ENCODE results near the gene DSCAM.

Gene DSCAM

GRCh38 chr21:40512590-40512989, 334.4 kb downstream of the DSCAM start:
- Histone ChIP-seq H3K36me3 (no peaks in the 10 kb centered on the region), H3K9me3 (no peaks in the 10 kb centered on the region), H3K4me2 (no peak overlapping the region), H3K27me3 (no peaks in the 10 kb centered on the region), H3K9ac (no peak overlapping the region), H3K4me1 (peaks cover 8% of the 10 kb centered on the region), H4K20me1 (no peaks in the 10 kb centered on the region), H3K4me3 (no peak overlapping the region), H3K27ac (no peak overlapping the region)
- no peak for TF ChIP-seq Cebpa-rat (IDR thresholded peaks at IDR 0.05)

GRCh38 chr21:40507978-40508377, 339.0 kb downstream of the DSCAM start:
- no peaks in the 10 kb centered on the region for H3K9me3 ChIP-seq
- H3K9ac ChIP-seq: no peak overlapping the region
- no peak overlapping the region for H3K27ac ChIP-seq
- H4K20me1 ChIP-seq: no peaks in the 10 kb centered on the region
- no peaks in the 10 kb centered on the region for H3K36me3 ChIP-seq
- no peak overlapping the region for H3K4me3 ChIP-seq
- no peaks in the 10 kb centered on the region for H3K4me1 ChIP-seq
- no peak for TF ChIP-seq Cebpa-rat (IDR thresholded peaks at IDR 0.05)
- no peaks in the 10 kb centered on the region for H3K27me3 ChIP-seq
- H3K4me2 ChIP-seq: no peak overlapping the region

- H3K4me1 ChIP-seq: no peaks in the 10 kb centered on the region
- H3K9me3 ChIP-seq: no peaks in the 10 kb centered on the region
- H3K27me3 ChIP-seq: no peaks in the 10 kb centered on the region
- no peak overlapping the region for H3K4me3 ChIP-seq
- H3K27ac ChIP-seq: no peak overlapping the region
- no peak overlapping the region for H3K4me2 ChIP-seq
- H4K20me1 ChIP-seq: no peaks in the 10 kb centered on the region
- H3K36me3 ChIP-seq: no peaks in the 10 kb centered on the region
- H3K9ac ChIP-seq: no peak overlapping the region
- no peak for TF ChIP-seq Cebpa-rat (IDR thresholded peaks at IDR 0.05)
Measured at GRCh38 chr21:40505681-40506080, 341.3 kb downstream of the DSCAM start.

GRCh38 chr21:40505244-40505643, 341.7 kb downstream of the DSCAM start:
- no peak overlapping the region for H3K4me2 ChIP-seq
- H3K4me1 ChIP-seq: no peaks in the 10 kb centered on the region
- no peaks in the 10 kb centered on the region for H3K36me3 ChIP-seq
- no peaks in the 10 kb centered on the region for H4K20me1 ChIP-seq
- H3K9ac ChIP-seq: no peak overlapping the region
- H3K27ac ChIP-seq: no peak overlapping the region
- H3K27me3 ChIP-seq: no peaks in the 10 kb centered on the region
- no peak overlapping the region for H3K4me3 ChIP-seq
- no peaks in the 10 kb centered on the region for H3K9me3 ChIP-seq
- TF ChIP-seq Cebpa-rat (IDR thresholded peaks at IDR 0.05): no peak

GRCh38 chr21:40504825-40505224, 342.1 kb downstream of the DSCAM start:
- Histone ChIP-seq H3K4me2 (no peak overlapping the region), H3K36me3 (no peaks in the 10 kb centered on the region), H3K9me3 (no peaks in the 10 kb centered on the region), H3K4me3 (no peak overlapping the region), H3K27ac (no peak overlapping the region), H3K9ac (no peak overlapping the region), H3K27me3 (no peaks in the 10 kb centered on the region), H3K4me1 (no peaks in the 10 kb centered on the region), H4K20me1 (no peaks in the 10 kb centered on the region)
- no peak for TF ChIP-seq Cebpa-rat (IDR thresholded peaks at IDR 0.05)

GRCh38 chr21:40496116-40496515, 350.8 kb downstream of the DSCAM start:
- no peak overlapping the region for H3K4me2 ChIP-seq
- peaks cover 19% of the 10 kb centered on the region for H3K9me3 ChIP-seq
- H3K4me1 ChIP-seq: no peaks in the 10 kb centered on the region
- H3K4me3 ChIP-seq: no peak overlapping the region
- no peak for TF ChIP-seq Cebpa-rat (IDR thresholded peaks at IDR 0.05)
- H3K27me3 ChIP-seq: no peaks in the 10 kb centered on the region
- H4K20me1 ChIP-seq: no peaks in the 10 kb centered on the region
- no peaks in the 10 kb centered on the region for H3K36me3 ChIP-seq
- H3K9ac ChIP-seq: no peak overlapping the region
- H3K27ac ChIP-seq: no peak overlapping the region

GRCh38 chr21:40490408-40490807, 356.6 kb downstream of the DSCAM start:
- no peak overlapping the region for H3K4me2 ChIP-seq
- H3K27me3 ChIP-seq: no peaks in the 10 kb centered on the region

GRCh38 chr21:40489001-40489400, 358.0 kb downstream of the DSCAM start:
- H3K4me2 ChIP-seq: no peak overlapping the region
- no peak for TF ChIP-seq Cebpa-rat (IDR thresholded peaks at IDR 0.05)
- H3K27me3 ChIP-seq: no peaks in the 10 kb centered on the region
- H3K9me3 ChIP-seq: peaks cover 29% of the 10 kb centered on the region
- H3K9ac ChIP-seq: no peak overlapping the region
- no peaks in the 10 kb centered on the region for H3K36me3 ChIP-seq
- H3K27ac ChIP-seq: no peak overlapping the region
- no peaks in the 10 kb centered on the region for H3K4me1 ChIP-seq
- H3K4me3 ChIP-seq: no peak overlapping the region
- H4K20me1 ChIP-seq: no peaks in the 10 kb centered on the region

More at GRCh38 chr21:40490408-40490807, 356.6 kb downstream of the DSCAM start:
- Histone ChIP-seq H3K9me3 (peaks cover 29% of the 10 kb centered on the region), H3K9ac (no peak overlapping the region), H3K4me1 (no peaks in the 10 kb centered on the region), H4K20me1 (no peaks in the 10 kb centered on the region), H3K4me3 (no peak overlapping the region), H3K27ac (no peak overlapping the region), H3K36me3 (no peaks in the 10 kb centered on the region)
- TF ChIP-seq Cebpa-rat (IDR thresholded peaks at IDR 0.05): no peak

- Histone ChIP-seq H3K9me3 (peaks cover 9% of the 10 kb centered on the region), H3K4me2 (peak overlapping the region; percentile 55), H3K27me3 (no peaks in the 10 kb centered on the region), H3K4me1 (peaks cover 20% of the 10 kb centered on the region), H3K9ac (no peak overlapping the region), H4K20me1 (no peaks in the 10 kb centered on the region), H3K36me3 (no peaks in the 10 kb centered on the region), H3K27ac (no peak overlapping the region), H3K4me3 (no peak overlapping the region)
- TF ChIP-seq Cebpa-rat (IDR thresholded peaks at IDR 0.05): no peak
Measured at GRCh38 chr21:40481764-40482163, 365.2 kb downstream of the DSCAM start.

GRCh38 chr21:40474513-40474912, 372.4 kb downstream of the DSCAM start:
- no peak overlapping the region for H3K4me3 ChIP-seq
- peaks cover 8% of the 10 kb centered on the region for H3K4me1 ChIP-seq
- no peaks in the 10 kb centered on the region for H4K20me1 ChIP-seq
- H3K36me3 ChIP-seq: no peaks in the 10 kb centered on the region
- TF ChIP-seq Cebpa-rat (IDR thresholded peaks at IDR 0.05): no peak
- H3K27me3 ChIP-seq: no peaks in the 10 kb centered on the region
- peaks cover 3% of the 10 kb centered on the region for H3K9me3 ChIP-seq
- H3K9ac ChIP-seq: no peak overlapping the region
- no peak overlapping the region for H3K27ac ChIP-seq
- no peak overlapping the region for H3K4me2 ChIP-seq

GRCh38 chr21:40472013-40472412, 374.9 kb downstream of the DSCAM start:
- H3K36me3 ChIP-seq: no peaks in the 10 kb centered on the region
- no peak overlapping the region for H3K27ac ChIP-seq
- H3K4me3 ChIP-seq: no peak overlapping the region
- no peaks in the 10 kb centered on the region for H3K9me3 ChIP-seq
- H3K27me3 ChIP-seq: no peaks in the 10 kb centered on the region
- peaks cover 8% of the 10 kb centered on the region for H3K4me1 ChIP-seq
- no peak overlapping the region for H3K4me2 ChIP-seq
- no peak overlapping the region for H3K9ac ChIP-seq
- no peak for TF ChIP-seq Cebpa-rat (IDR thresholded peaks at IDR 0.05)
- H4K20me1 ChIP-seq: no peaks in the 10 kb centered on the region

All from BLaER1 (cell line).